ENCODE results near the gene CBX3.

- TF ChIP-seq FOXP4 (CRISPR knock-in tag; IDR thresholded peaks at IDR 0.05) (no peak), RELA (CRISPR knock-in tag; IDR thresholded peaks at IDR 0.05; ENCODE audit: borderline replicate concordance) (no peak)
Measured at GRCh38 chr7:26155531-26156375, 45.8 kb upstream of the CBX3 start.
